Testis (tissue), 2 donors: ENCODE data around the gene FKTN.

ENCODE experiments used
- CTCF ChIP-seq, 3 experiments: fragments of 450-650 bp in 2 of 3; fragments of 200-600 bp in 1 of 3; sonication (generic) in 1 of 3; IDR thresholded peaks; one replicate each; pipeline ENCODE4 v1.5.1; 2016 to 2019; ENCODE audit warnings: antibody characterized with exemption in 3 of 3, mild to moderate bottlenecking in 2 of 3, moderate library complexity in 1 of 3
- POLR2A ChIP-seq: fragments of 450-650 bp; IDR thresholded peaks from one replicate; pipeline ENCODE4 v1.6.1; 2017; ENCODE audit warnings: antibody characterized with exemption, mild to moderate bottlenecking, moderate library complexity

DNA sequence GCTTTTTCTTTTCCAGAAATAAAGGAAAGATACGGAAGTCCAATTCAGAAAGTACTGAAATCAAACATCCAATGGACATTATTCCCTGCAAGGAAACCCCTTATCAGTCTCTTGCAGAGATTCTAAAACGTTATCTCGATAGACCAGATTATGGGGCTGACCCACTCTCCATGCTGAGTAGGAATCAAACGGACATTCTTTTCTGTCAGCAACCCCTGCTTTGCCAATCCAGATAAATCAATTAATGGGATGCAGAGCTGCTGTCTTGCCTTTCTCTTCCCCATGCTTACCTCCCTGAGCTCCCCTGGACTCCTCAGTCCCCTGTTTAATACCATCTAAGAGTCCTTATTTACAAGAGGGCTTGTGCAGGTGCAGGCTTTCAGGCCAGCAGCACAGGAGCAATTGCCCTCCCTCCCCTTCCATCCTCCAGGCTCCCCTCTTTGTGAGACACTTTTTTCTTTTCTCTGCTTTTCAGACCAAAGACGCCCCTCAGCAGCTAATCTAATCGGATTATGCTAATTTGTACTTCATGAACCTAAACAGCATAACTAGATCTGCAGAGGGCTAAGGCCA is 118.5 kb downstream of the FKTN start:
- TF ChIP-seq CTCF (IDR thresholded peaks at IDR 0.05) = no peak
- no peak for TF ChIP-seq POLR2A
